ENCODE data around the gene KCNK1. TPM values are rescaled to one million over a fixed set of nuclear protein-coding genes. Genes with fewer than 3 reads are reported as not detected.
"Not testable (repeated sequence)": the region's sequence is repeated elsewhere in the genome, so short reads cannot be mapped to it uniquely, and the experiment has no call there.

KCNK1 gene
- total RNA-seq, 4 donors from 2014 or later = 1.2 to 25.7 (median 21.7) TPM

- no peak overlapping the region for H3K4me3 ChIP-seq
- H3K9me3 ChIP-seq = no peaks in the 10 kb centered on the region
- no peak overlapping the region for H3K27ac ChIP-seq
- DNase-seq = no peak
- no peaks in the 10 kb centered on the region for H3K27me3 ChIP-seq
- in situ Hi-C loops (cut with MboI; ENCODE audit: low pct_ligation_motif_present in 1 of 4, low pct_unique_long_range_greater_than_20kb in 1 of 4, low sequenced_read_pairs in 3 of 4) = no loop called here
- 72 to 79% methylated on average over 11 to 12 of the region's 12 CpGs for WGBS, 2 donors (ENCODE audit: low coverage in 1 of 2)
- H3K36me3 ChIP-seq = no peaks in the 10 kb centered on the region
- TF ChIP-seq POLR2AphosphoS5 (IDR thresholded peaks at IDR 0.05) (no peak), POLR2A (IDR thresholded peaks at IDR 0.05) (no peak), CTCF (IDR thresholded peaks at IDR 0.05) (no peak), EP300 (IDR thresholded peaks at IDR 0.05; ENCODE audit: low read depth) (no peak)
- H3K4me1 ChIP-seq = no peaks in the 10 kb centered on the region
- intact Hi-C loops (cut with DNase I; ENCODE audit: low total_unique reads) = no loop called here
Measured at GRCh38 chr1:233679591-233680373, 65.9 kb downstream of the KCNK1 start.

GRCh38 chr1:233681285-233681684, 67.4 kb downstream of the KCNK1 start:
- Histone ChIP-seq H3K4me1 (no peaks in the 10 kb centered on the region), H3K9me3 (no peaks in the 10 kb centered on the region), H3K36me3 (no peaks in the 10 kb centered on the region), H3K27me3 (no peaks in the 10 kb centered on the region), H3K4me3 (no peak overlapping the region), H3K27ac (no peak overlapping the region)
- no peak for TF ChIP-seq POLR2AphosphoS5 (IDR thresholded peaks at IDR 0.05)
- TF ChIP-seq POLR2A (IDR thresholded peaks at IDR 0.05) = no peak
- no peak for TF ChIP-seq EP300 (IDR thresholded peaks at IDR 0.05; ENCODE audit: low read depth)
- no peak for TF ChIP-seq CTCF (IDR thresholded peaks at IDR 0.05)
- DNase-seq = no peak
- intact Hi-C loops (cut with DNase I; ENCODE audit: low total_unique reads) (no loop called here), in situ Hi-C loops (cut with MboI; ENCODE audit: low pct_ligation_motif_present in 1 of 4, low pct_unique_long_range_greater_than_20kb in 1 of 4, low sequenced_read_pairs in 3 of 4) (no loop called here)
- WGBS, 2 donors (ENCODE audit: low coverage in 1 of 2) = 85% methylated on average over 1 of the region's 1 CpG; no CpG with 5 or more reads in 1 of the 2 donors

- H3K27me3 ChIP-seq; H3K4me1 ChIP-seq; H3K27ac ChIP-seq; H3K36me3 ChIP-seq; intact Hi-C loops (cut with DNase I; ENCODE audit: low total_unique reads); H3K9me3 ChIP-seq; H3K4me3 ChIP-seq; DNase-seq; in situ Hi-C loops (cut with MboI; ENCODE audit: low pct_ligation_motif_present in 1 of 4, low pct_unique_long_range_greater_than_20kb in 1 of 4, low sequenced_read_pairs in 3 of 4): not testable (repeated sequence)
- WGBS, 2 donors (ENCODE audit: low coverage in 1 of 2) = 88% methylated on average over 11 of the region's 11 CpGs; no CpG with 5 or more reads in 1 of the 2 donors
Measured at GRCh38 chr1:233686653-233687052, 72.7 kb downstream of the KCNK1 start.

- H3K27ac ChIP-seq = no peak overlapping the region
- in situ Hi-C loops (cut with MboI; ENCODE audit: low pct_ligation_motif_present in 1 of 4, low pct_unique_long_range_greater_than_20kb in 1 of 4, low sequenced_read_pairs in 3 of 4) = no loop called here
- H3K4me3 ChIP-seq = no peak overlapping the region
- intact Hi-C loops (cut with DNase I; ENCODE audit: low total_unique reads) = no loop called here
- DNase-seq = no peak
- no peaks in the 10 kb centered on the region for H3K36me3 ChIP-seq
- 83 to 87% methylated on average over 2 to 3 of the region's 3 CpGs for WGBS, 2 donors (ENCODE audit: low coverage in 1 of 2)
- peaks cover 0 to 5% (median 0%) of the 10 kb centered on the region in 4 donors for H3K4me1 ChIP-seq
- TF ChIP-seq POLR2A (IDR thresholded peaks at IDR 0.05) (no peak), EP300 (IDR thresholded peaks at IDR 0.05; ENCODE audit: low read depth) (no peak), CTCF (IDR thresholded peaks at IDR 0.05) (no peak), POLR2AphosphoS5 (IDR thresholded peaks at IDR 0.05) (no peak)
- no peaks in the 10 kb centered on the region for H3K9me3 ChIP-seq
- H3K27me3 ChIP-seq = no peaks in the 10 kb centered on the region
Measured at GRCh38 chr1:233689017-233689747, 75.3 kb downstream of the KCNK1 start.
